Fibroblast of peridontal ligament (primary cell): ENCODE measurements around the gene PTPN2.
"Not testable (repeated sequence)": the region's sequence is repeated elsewhere in the genome, so short reads cannot be mapped to it uniquely, and the experiment has no call there.

ENCODE experiments used
- DNase-seq: peaks from one replicate; pipeline ENCODE4 v3.0.0-alpha.2; 2010; ENCODE audit errors: extremely low read depth

The PTPN2 gene

DNA sequence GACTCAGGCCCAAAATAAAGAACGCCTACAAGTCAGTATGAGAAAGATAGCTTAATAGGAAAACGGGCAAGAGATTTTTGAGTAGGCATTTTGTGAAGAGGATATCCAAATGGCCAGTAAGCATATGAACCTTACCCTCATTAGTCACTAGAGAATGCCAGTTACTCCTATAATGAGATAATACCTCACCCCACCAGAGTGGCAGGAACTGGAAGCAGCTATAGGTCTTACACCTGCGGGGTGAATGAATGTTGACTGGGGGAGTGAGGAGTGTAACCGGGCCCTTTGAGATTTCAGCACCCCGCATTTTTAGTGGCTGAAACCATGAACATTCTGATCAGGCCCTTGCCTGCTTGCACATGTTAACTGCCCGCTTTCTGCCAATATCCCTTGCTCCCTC, 7.5 kb upstream of the PTPN2 start:
- DNase-seq, result no peak

DNA sequence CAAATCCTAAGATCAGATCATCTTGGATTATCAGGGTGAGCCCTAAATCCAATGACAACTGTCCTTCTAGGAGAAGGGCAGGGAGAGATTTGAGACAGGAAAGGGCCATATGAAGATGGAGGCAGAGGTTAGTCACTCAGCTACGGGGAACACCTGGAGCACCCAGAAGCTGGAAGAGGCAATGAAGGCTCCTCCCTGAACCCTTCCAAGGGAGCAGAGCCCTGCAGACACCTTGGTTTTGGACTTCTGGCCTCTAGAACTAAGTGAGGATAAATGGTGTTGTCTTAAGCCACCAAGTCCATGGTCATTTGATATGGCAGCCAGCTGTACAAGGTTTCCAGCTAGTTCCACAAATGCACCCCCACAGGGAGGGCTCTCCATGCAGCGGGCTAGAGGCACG, 6.9 kb upstream of the PTPN2 start:
- DNase-seq, result no peak

DNA sequence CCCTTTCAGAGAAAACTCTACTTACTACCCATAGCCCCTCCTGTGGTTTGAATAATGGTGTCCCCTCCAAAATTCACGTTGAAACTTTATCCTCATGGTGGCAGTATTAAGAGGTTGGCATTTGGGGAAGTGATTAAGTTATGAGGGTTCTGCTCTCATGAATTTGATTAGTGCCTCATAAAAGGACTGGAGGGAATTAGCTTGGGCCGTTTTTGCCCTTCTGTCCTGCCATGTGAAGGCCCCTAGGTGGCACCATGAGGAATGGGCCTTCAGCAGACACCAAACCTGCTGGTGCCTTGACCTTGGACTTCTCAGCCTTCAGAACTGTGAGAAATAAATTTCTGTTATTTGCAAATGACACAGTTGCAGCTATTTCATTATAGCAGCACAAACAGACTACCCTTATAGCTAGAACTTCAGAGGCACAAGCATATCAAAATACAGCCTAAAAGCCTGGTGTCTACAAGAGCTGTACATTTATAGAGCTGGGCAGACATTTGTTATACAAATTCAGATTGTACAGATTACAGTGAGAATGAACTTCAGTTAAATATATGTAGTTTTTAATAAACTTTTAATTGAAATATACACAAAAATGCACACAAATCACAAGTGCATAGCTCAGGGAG, 2.6 kb upstream of the PTPN2 start:
- DNase-seq, result no peak

DNA sequence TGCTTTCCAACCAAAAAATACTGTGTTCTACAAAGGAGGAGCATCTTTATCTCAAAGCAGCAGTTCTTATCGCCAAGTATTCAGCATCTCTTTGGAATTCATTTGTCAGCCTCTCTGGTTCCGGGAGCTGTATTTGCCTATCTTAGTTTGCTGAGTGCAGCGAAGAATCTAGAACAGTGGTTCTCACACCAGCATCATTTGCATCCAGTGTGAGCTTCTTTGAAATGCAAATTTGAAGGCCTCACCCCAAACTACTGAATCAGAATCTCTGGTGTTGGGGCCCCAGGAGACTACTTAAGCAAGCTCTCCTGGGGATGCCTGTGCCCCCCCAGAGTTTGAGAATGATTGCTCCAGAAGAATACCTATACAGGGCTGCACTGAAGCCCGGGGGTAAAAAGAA, 1.5 kb upstream of the PTPN2 start:
- DNase-seq, result no peak

DNA sequence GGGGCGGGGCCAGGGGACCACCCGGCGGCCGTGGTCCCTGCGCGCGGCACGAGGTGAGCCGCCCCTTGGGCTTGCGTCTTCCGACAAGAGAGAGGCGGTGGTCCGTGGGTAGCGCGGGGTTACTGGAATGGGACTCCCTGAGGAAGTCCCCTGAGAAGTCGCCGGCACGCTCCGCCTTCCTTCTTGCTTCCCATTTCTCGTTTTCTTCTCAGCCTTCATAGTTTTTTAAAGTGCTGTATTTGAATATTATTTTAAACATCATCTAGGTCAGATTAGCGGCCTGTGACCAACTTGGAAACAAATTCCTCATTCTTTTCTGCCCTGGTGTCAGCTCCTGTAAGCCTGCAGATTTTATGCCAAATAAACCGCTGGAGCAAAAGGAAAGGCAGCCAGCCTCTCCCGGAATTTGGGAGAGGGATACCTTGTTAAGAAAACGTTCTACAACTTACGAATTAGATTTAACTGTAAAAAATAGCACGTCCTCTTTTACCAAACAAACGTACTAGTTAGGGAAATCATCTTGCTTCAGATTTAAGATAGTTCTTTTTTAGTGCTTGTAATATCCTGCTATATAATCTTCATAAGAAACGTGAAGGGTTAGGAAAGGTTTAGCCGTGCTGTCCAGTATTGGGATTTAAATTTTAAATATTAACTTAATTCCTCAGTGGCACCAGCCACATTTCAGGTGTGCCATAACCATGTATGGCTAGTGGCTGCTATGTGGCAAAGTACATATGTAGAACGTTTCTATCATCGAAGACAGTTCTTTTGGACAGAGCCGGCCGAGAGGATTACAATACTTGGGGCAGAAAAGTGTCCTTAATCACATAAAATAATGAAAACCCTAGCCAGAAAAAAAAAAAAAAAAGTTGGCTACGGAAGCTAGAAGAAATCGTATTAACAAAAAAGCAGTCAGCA, 628 bp upstream of the PTPN2 start:
- DNase-seq, result peak; percentile 34

DNA sequence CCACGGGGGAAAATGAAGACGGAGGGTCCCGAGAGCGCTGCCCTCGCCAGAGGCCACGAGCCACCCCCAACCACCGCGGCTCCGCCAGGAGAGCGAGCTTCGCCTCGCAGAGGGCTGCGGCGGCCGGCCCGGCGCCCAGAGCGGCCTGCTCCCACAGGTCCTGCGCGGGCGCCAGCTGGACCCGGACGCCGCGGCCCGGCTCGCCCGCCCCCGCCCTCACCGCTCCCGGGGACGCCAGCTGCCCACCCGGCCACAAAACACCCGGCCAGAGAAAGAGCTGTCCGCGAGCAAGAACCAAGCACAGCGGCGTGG, 709 bp downstream of the PTPN2 start:
- DNase-seq, result no peak

DNA sequence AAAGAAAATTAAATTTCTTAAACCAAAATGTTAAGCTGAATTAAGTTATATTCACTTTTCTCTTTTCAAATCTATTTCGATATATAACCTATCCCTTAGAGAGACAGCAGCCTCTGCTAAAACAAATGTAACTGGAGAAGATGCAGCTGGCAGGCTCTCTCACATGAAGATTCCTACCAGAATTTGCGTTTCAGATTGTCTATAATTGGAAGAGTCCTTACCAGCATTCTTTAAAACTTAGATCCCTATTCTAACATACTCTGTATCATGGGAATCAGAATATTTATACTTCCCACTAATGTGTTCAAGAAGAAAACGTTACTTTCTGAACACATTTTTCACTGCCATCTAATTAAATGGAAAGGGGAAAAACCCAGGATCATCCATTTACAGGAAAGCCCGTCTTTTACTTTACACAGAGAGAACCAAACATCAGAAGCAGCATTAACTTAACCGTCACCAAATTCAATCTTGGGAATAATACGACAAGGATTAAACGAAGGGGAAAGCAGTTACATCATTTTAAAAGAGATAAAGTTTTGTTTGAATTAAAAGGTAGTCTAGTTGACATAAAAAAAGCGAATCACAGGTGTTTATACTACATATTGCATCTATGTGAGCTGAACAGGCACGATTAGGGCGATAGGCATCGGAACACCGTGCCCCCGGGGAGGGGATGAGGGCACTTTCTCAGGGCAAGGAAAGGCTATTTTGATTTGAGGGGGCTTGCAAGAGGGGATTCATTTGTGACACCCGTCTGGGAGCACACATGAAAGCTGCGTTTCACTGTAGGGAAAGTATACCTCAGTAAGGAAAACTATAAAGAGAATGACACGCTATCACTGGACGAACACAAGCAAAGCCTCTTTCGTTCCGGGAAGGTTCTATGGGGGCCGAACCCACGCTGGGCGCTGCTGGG, 1.3 kb downstream of the PTPN2 start:
- peak; percentile 59 for DNase-seq

DNA sequence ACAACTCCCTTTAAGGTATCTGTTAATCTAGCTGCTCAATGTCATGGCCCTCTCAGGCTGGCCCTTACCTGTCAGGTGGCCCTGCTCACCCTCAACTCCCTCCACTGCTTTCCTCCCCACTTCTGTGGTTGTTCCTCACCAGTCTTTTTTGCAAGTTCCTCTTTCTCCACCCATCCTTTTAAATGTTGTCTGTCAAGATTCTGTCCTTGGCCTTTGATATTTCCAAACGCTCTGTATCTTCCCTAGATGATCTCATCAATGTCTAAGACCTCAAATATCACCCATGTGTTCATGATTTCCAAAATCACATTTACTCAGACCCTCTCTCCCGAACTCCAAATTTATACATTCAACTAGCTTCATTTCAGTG, 3.5 kb downstream of the PTPN2 start:
- DNase-seq, result no peak

DNA sequence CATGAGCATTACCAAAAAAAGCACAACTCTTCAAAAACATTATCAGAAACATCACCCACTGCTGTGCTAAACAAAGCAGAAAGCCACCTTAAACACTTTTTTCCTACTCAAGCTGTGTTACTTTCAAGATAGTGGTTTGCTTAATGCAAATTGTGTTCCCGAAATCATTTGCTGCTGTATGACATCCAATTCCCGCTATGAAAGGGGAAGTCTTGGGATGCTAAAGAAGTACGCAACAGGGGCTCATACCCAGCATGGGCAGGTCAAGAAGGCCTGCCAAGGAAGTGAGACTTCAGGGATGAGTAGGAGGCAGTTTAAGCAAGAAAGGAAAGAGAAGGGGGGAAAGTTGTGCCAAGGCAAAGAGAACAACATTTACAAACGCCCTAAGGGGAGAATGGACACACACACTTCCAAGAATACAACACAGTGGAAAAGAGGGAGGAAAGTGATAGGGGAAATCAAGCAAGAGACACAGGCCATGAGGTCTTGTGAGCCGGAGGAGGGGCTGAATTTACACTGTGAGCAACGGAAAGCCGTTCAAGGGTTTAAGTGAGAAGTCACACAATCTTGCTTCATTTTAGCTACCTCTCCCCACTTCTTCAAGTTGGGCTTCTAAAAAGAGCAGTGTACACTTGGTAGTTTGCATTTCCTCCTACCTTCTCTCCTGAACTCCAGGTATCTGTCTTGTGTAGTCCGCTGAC, 4.0 kb downstream of the PTPN2 start:
- DNase-seq, result no peak

DNA sequence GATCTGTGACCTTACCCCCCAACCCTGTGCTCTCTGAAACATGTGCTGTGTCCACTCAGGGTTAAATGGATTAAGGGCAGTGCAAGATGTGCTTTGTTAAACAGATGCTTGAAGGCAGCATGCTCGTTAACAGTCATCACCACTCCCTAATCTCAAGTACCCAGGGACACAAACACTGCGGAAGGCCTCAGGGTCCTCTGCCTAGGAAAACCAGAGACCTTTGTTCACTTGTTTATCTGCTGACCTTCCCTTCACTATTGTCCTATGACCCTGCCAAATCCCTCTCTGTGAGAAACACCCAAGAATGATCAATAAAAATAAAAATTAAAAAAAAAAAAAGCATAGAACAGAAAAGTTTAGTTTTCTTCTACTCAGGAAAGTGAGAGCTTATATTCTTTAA, 9.0 kb downstream of the PTPN2 start:
- not testable (repeated sequence) for DNase-seq

DNA sequence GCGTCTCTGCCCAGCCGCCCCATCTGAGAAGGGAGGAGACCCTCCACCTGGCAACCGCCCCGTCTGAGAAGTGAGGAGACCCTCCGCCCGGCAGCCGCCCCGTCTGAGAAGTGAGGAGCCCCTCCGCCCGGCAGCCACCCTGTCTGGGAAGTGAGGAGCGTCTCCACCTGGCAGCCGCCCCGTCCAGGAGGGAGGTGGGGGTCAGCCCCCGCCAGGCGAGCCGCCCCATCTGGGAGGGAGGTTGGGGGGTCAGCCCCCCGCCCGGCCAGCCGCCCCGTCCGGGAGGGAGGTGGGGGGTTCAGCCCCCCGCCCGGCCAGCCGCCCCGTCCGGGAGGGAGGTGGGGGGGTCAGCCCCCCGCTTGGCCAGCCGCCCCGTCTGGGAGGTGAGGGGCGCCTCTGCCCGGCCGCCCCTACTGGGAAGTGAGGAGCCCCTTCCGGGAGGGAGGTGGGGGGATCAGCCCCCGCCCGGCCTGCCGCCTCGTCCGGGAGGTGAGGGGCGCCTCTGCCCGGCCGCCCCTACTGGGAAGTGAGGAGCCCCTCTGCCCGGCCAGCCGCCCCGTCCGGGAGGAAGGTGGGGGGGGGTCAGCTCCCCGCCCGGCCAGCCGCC, 10.0 kb downstream of the PTPN2 start:
- not testable (repeated sequence) for DNase-seq

DNA sequence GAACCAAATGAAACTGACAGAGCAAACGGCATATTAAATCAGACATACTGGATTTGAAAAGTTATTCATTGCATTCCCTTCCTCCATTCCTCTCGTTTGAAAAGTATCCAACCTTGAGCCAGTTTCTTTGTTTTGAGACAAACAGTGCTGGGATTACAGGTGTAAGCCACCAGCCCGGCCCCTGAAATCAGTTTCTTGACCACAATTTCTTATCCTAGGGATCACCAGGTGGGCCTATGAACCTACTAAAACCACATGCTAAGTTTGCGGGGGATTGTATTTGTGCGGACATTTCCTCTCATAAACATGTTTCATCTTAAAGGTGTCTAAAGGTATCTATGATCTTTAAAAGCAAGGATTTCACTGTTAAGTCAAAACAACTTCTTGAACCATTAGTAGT, 11.6 kb downstream of the PTPN2 start:
- no peak for DNase-seq

DNA sequence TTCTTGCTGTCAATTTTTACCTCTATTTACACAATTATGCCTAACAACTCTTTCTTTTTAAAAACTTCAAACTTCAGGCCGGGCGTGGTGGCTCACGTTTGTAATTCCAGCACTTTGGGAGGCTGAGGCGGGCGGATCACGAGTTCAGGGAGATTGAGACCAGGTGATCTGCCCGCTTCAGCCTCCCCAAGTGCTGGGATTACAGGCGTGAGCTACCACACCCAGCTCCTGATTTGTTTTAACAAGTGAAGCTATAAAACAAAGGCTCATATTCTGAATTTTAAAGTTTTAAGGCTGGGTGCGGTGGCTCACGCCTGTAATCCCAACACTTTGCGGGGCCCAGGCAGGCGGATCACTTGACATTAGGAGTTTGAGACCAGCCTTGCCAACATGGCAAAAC, 15.5 kb downstream of the PTPN2 start:
- DNase-seq, result no peak

DNA sequence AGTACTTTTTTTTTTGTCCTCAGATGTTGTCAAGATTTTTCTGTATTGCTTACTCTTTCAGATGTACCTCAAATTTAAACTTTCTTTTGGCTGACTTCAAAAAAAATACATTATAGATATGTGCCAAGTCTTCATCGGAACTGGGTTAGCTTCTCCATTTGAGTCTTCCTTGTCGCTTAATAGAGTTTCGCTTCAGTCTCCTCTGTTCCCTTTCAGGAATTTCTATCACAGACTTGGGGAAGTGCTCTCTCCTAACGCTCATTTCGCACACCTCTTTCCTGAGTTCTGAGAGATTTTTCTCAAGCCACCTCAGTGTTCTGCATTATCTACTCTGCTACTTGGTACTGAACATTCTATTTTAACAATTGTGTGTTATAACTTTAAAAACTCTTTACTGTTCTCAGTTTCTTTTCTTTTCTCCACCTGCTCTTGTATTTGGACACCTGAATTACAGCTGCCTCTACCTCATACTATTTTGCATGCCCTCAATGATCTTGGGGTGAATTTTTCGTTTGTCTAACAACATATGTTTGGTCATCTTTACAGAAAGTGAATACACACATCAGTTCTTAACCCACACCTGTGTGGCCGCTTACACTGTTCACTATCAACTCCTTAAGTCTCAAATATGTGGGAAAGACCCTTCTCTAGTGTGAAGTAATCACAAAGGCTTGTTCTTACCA, 16.5 kb downstream of the PTPN2 start:
- DNase-seq, result no peak

DNA sequence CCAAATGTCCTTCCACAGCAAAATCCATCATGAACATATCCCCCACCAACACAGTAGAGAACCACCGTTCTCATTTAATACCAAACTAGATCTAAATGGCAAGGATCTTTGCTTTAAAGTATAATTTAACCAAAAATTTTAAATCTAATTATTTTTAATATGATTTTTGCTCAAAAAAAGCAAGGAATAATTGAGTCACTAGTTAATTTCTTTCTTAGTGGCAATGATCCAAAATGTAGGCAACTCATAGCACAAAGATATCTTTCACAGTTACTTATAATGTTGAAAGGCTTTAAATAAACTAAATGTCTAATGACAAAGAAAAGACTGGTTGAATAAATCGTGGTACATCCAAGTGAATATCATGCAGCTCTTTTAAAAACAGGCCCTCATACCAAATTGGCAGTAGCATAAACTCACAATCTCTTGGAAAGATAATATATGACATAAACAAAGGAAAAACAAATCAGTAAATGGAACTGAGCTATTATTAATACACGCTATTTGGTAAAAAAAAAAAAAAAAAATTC, 20.3 kb downstream of the PTPN2 start:
- DNase-seq, result peak; percentile 19

DNA sequence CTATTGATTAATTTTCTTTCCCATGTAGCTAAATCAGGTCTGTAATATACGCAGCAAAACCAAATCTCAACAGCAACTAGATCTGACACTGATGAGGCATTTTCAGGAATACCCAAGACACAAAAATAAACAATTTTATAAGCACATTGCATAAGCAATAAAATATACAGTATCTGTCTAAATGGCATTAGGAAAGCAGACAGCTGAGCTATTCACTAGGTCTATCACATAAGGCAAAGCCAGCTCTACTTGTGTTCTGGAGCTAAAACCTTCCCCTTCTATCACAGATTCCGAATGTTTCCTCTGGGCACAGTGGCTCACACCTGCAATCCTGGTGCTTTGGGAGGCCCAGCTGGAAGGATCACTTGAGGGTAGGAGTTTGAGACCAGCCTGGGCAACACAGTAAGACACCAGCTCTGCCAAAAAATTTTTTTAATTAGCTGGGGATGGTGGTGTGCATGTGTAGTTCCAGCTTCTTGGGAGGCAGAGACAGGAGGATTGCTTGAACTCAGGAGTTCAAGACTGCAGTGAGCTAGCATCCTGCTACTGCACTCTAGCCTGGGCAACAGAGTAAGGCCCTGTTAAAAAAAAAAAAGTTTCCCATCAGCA, 21.1 kb downstream of the PTPN2 start:
- no peak for DNase-seq

DNA sequence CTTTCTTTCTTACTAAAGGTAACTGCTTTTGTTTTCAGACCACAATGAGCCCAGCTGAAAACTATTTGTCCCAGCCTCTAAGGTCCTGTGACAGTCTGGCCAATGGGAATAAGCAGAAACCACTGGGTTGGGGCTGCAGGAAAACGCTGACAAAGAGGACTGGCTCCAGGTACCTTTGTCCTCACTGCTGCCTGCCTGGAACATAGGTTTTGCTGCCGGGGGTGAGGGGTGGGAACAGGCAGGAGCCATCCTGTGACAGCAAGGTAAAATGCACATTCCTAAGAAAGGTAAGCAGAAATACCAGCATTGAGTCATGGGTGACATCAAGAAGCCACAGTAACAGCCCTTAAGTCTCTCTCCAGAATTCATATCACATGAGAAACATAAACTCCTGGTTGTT, 21.6 kb downstream of the PTPN2 start:
- DNase-seq, result no peak

DNA sequence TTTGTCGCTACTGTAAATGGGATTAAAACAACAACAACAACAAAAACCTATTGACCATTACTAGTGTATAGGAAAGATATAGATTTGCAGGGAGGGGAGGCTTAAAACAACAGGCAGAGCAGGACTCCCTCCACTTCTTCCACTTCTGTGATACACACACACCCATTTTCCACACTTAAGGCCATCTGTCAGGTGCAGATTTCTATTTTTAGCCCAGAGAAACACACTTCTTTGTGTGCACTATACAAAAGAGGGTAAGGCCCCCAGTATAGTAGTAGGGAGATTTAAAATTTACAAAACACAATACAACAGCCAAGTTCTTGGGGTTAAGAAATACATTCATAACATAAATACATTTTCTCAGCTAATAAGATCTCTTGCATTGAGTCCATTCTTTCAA, 22.4 kb downstream of the PTPN2 start:
- DNase-seq, result no peak

DNA sequence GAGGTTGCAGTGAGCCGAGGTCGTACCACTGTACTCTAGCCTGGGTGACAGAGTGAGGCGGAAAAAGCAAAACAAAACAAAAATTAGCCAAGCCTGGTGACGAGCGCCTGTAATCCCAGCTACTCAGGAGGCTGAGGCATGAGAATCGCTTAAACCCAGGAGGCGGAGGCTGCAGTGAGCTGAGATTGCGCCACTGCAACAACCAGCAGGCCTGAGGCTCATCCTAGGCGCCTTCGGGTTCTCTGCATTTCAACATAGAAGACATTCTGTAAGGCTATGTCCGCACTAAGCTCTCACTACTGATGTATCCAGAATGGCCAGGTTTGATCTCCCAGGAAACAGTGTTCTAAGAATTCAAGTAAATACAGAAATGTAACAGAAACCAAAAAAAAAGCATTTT, 23.5 kb downstream of the PTPN2 start:
- DNase-seq, result no peak

DNA sequence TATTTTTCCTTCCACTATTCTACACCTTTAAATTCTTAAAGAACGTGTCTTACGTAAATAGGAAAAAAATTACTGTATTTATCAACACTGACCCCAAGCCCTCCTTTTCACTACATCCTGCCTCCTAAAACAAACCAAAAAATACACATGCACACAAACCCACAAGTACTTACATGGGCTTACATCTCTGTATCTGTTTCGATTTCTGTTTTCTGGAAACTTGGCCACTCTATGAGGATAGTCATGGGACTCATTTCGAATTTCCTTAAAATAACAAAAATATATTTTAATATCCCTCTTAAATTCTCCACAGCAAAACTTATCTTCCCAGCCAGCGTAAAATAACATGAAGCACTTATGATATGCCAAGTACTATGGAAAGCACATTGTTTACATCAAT, 25.0 kb downstream of the PTPN2 start:
- DNase-seq, result no peak
